ENCODE results near the gene ATXN7L1. TPM values are rescaled to one million over a fixed set of nuclear protein-coding genes. Genes with fewer than 3 reads are reported as not detected.

ATXN7L1 gene
- total and polyA plus RNA-seq, 8 donors: 2.3 to 9.3 (median 5.0) TPM

GRCh38 chr7:105819559-105819958, 56.8 kb downstream of the ATXN7L1 start:
- no peaks in the 10 kb centered on the region for H3K9me3 ChIP-seq
- no peak overlapping the region for H3K4me3 ChIP-seq
- H3K27ac ChIP-seq: no peak overlapping the region
- no peak for DNase-seq
- WGBS, 2 donors: 98% methylated on average over 18 of the region's 18 CpGs
- no peaks in the 10 kb centered on the region for H3K4me1 ChIP-seq
- no peaks in the 10 kb centered on the region for H3K27me3 ChIP-seq
- no peak for ATAC-seq
- TF ChIP-seq CTCF (IDR thresholded peaks at IDR 0.05): no peak
- no peaks in the 10 kb centered on the region for H3K36me3 ChIP-seq
- intact Hi-C loops (cut with DNase I): no loop called here
- FAIRE-seq: no peak

- H3K36me3 ChIP-seq: no peaks in the 10 kb centered on the region
- no peaks in the 10 kb centered on the region for H3K27me3 ChIP-seq
- FAIRE-seq (no peak), DNase-seq (no peak), ATAC-seq (no peak)
- H3K27ac ChIP-seq: no peak overlapping the region
- no peak for TF ChIP-seq CTCF (IDR thresholded peaks at IDR 0.05)
- 85 to 88% methylated on average over 6 of the region's 6 CpGs for WGBS, 2 donors
- intact Hi-C loops (cut with DNase I): no loop called here
- no peaks in the 10 kb centered on the region for H3K4me1 ChIP-seq
- H3K9me3 ChIP-seq: no peaks in the 10 kb centered on the region
- H3K4me3 ChIP-seq: no peak overlapping the region
Observed at GRCh38 chr7:105816954-105817615, 59.3 kb downstream of the ATXN7L1 start.

GRCh38 chr7:105816266-105816843, 60.0 kb downstream of the ATXN7L1 start:
- no peak for TF ChIP-seq CTCF (IDR thresholded peaks at IDR 0.05)
- Histone ChIP-seq H3K9me3 (no peaks in the 10 kb centered on the region), H3K4me3 (no peak overlapping the region), H3K27me3 (no peaks in the 10 kb centered on the region), H3K4me1 (no peaks in the 10 kb centered on the region), H3K36me3 (no peaks in the 10 kb centered on the region), H3K27ac (no peak overlapping the region)
- intact Hi-C loops (cut with DNase I): no loop called here
- no peak for DNase-seq
- ATAC-seq: no peak
- 87 to 92% methylated on average over 5 of the region's 5 CpGs for WGBS, 2 donors
- FAIRE-seq: no peak

GRCh38 chr7:105815576-105815975, 60.8 kb downstream of the ATXN7L1 start:
- ATAC-seq: no peak
- intact Hi-C loops (cut with DNase I): no loop called here
- Histone ChIP-seq H3K4me3 (no peak overlapping the region), H3K36me3 (no peaks in the 10 kb centered on the region), H3K9me3 (no peaks in the 10 kb centered on the region), H3K4me1 (no peaks in the 10 kb centered on the region), H3K27me3 (no peaks in the 10 kb centered on the region), H3K27ac (no peak overlapping the region)
- 95% methylated on average over 6 of the region's 6 CpGs for WGBS, 2 donors
- no peak for TF ChIP-seq CTCF (IDR thresholded peaks at IDR 0.05)
- no peak for DNase-seq
- no peak for FAIRE-seq

- no peaks in the 10 kb centered on the region for H3K36me3 ChIP-seq
- no peak for ATAC-seq
- DNase-seq: no peak
- TF ChIP-seq CTCF (IDR thresholded peaks at IDR 0.05): no peak
- H3K4me1 ChIP-seq: no peaks in the 10 kb centered on the region
- no peaks in the 10 kb centered on the region for H3K27me3 ChIP-seq
- intact Hi-C loops (cut with DNase I): no loop called here
- H3K27ac ChIP-seq: no peak overlapping the region
- FAIRE-seq: no peak
- H3K4me3 ChIP-seq: no peak overlapping the region
- no peaks in the 10 kb centered on the region for H3K9me3 ChIP-seq
Observed at GRCh38 chr7:105814481-105814880, 61.9 kb downstream of the ATXN7L1 start.
